Panc1 (cell line): ENCODE data around the gene ZDHHC13. TPM values are rescaled to one million over a fixed set of nuclear protein-coding genes. Genes with fewer than 3 reads are reported as not detected.

ENCODE experiments used
- ATAC-seq: fragments of 200-7000 bp; cut with Tn5 transposase; 2 replicates; pipeline ENCODE4 v1.9.1; 2020; ENCODE audit warnings: mild to moderate bottlenecking, moderate library complexity
- BruUV-seq: library from RNA; stranded (reverse); fragments of 400-500 nt; replicated peaks from 2 replicates; lab custom pipeline; 2021; lab: Mats Ljungman, UMichigan
- CTCF ChIA-PET: fragments of 300-600 bp; sonication (Branson Sonifier 250); formaldehyde crosslinking; loops from one replicate; lab custom pipeline; 2022; ENCODE audit warnings: antibody characterized with exemption; lab: Charles Lee
- POLR2A ChIA-PET: fragments of 300-600 bp; sonication (Branson Sonifier 250); formaldehyde crosslinking; loops from one replicate; lab custom pipeline; 2022; ENCODE audit warnings: antibody characterized with exemption; lab: Charles Lee
- DNase-seq: peaks from one replicate; pipeline ENCODE4 v3.0.0-alpha.2; 2010; ENCODE audit warnings: low read depth, low spot score
- H3K27ac ChIP-seq: 2 replicates; pipeline ENCODE4 v1.5.1; 2011; ENCODE audit warnings: mild to moderate bottlenecking, low read length, inconsistent platforms
- H3K27me3 ChIP-seq: fragments of 200-500 bp; sonication (Bioruptor generic); 2 replicates; pipeline ENCODE4 v1.6.0; 2014; ENCODE audit warnings: low read length, inconsistent platforms; ENCODE audit not compliant: control insufficient read depth, insufficient read depth
- H3K36me3 ChIP-seq: fragments of 200-500 bp; sonication (Bioruptor generic); 2 replicates; pipeline ENCODE4 v1.5.1; 2014; ENCODE audit warnings: inconsistent platforms, mild to moderate bottlenecking, low read length, moderate library complexity; ENCODE audit not compliant: control insufficient read depth, insufficient read depth
- H3K4me1 ChIP-seq: 2 replicates; pipeline ENCODE4 v1.5.1; 2011; ENCODE audit warnings: inconsistent platforms, mild to moderate bottlenecking, low read length, moderate library complexity; ENCODE audit not compliant: control insufficient read depth, insufficient read depth
- H3K4me3 ChIP-seq, 2 experiments: 2 replicates each; pipeline ENCODE4 v1.5.1; 2011 to 2012; ENCODE audit warnings: low read depth in 2 of 2, low read length in 2 of 2, mild to moderate bottlenecking in 2 of 2, inconsistent platforms in 1 of 2, moderate library complexity in 1 of 2
- H3K9me3 ChIP-seq: fragments of 200-500 bp; sonication (Bioruptor generic); 2 replicates; pipeline ENCODE4 v1.5.1; 2014; ENCODE audit warnings: low read depth, mild to moderate bottlenecking, inconsistent platforms, low read length, moderate library complexity; ENCODE audit not compliant: control insufficient read depth, insufficient read depth
- POLR2AphosphoS5 ChIP-seq: IDR thresholded peaks from 2 replicates; pipeline ENCODE4 v1.6.1; 2012; ENCODE audit warnings: mild to moderate bottlenecking, low read depth, low read length, moderate library complexity
- REST ChIP-seq, 2 experiments: IDR thresholded peaks; 2 replicates each; pipeline ENCODE4 v1.6.1; 2011 to 2012; ENCODE audit warnings: low read depth in 2 of 2, control low read depth in 1 of 2, low read length in 1 of 2, mild to moderate bottlenecking in 1 of 2, moderate library complexity in 1 of 2; ENCODE audit not compliant: insufficient read depth in 1 of 2
- SIN3A ChIP-seq: IDR thresholded peaks from 2 replicates; pipeline ENCODE4 v1.6.1; 2012; ENCODE audit warnings: low read depth, mild to moderate bottlenecking, low read length, moderate library complexity, borderline replicate concordance; ENCODE audit not compliant: insufficient read depth
- TCF7L2 ChIP-seq: IDR thresholded peaks from 2 replicates; pipeline ENCODE4 v1.6.1; 2011; ENCODE audit warnings: mild to moderate bottlenecking, low read depth, low read length, inconsistent platforms
- in situ Hi-C: cut with HindIII; loops from 2 replicates; pipeline ENCODE4 v1.10.0; 2016; ENCODE audit warnings: low sequenced_read_pairs, low pct_unique_long_range_greater_than_20kb
- intact Hi-C: fragments of 100-400 bp; cut with micrococcal nuclease; formaldehyde crosslinking; loops from one replicate; pipeline ENCODE4 v1.10.0; 2022; ENCODE audit not compliant: unreplicated experiment
- total RNA-seq: library from RNA; stranded (reverse); gene quantifications from one replicate; pipeline ENCODE4 v1.2.1, GENCODE V29; 2021; ENCODE audit not compliant: unreplicated experiment
- TF ChIP-seq, protein P1 (sequence below): fragments of 450-650 bp; IDR thresholded peaks from 2 replicates; pipeline ENCODE4 v1.5.1; 2017; ENCODE audit warnings: mild to moderate bottlenecking

Gene ZDHHC13
- total RNA-seq, 1 experiment from 2014 or later: 24.3 TPM

GRCh38 chr11:19191530-19192169, 74.7 kb downstream of the ZDHHC13 start:
- no peak overlapping the region for H3K4me3 ChIP-seq
- no peak overlapping the region for H3K27ac ChIP-seq
- ATAC-seq (no peak), DNase-seq (no peak)
- intact Hi-C loops (no loop called here), in situ Hi-C loops (no loop called here)
- no TSS peak for BruUV-seq
- ChIA-PET CTCF (no interaction called here), POLR2A (no interaction called here)
- no peaks in the 10 kb centered on the region for H3K9me3 ChIP-seq
- H3K36me3 ChIP-seq: no peaks in the 10 kb centered on the region
- no peaks in the 10 kb centered on the region for H3K27me3 ChIP-seq
- TF ChIP-seq TCF7L2 (no peak), SIN3A (no peak), POLR2AphosphoS5 (no peak), REST (IDR thresholded peaks at IDR 0.05; ENCODE audit: insufficient read depth in 1 of 2, low read depth in 2 of 2, low read length in 1 of 2) (no peak)
- TF ChIP-seq, protein P1, sequence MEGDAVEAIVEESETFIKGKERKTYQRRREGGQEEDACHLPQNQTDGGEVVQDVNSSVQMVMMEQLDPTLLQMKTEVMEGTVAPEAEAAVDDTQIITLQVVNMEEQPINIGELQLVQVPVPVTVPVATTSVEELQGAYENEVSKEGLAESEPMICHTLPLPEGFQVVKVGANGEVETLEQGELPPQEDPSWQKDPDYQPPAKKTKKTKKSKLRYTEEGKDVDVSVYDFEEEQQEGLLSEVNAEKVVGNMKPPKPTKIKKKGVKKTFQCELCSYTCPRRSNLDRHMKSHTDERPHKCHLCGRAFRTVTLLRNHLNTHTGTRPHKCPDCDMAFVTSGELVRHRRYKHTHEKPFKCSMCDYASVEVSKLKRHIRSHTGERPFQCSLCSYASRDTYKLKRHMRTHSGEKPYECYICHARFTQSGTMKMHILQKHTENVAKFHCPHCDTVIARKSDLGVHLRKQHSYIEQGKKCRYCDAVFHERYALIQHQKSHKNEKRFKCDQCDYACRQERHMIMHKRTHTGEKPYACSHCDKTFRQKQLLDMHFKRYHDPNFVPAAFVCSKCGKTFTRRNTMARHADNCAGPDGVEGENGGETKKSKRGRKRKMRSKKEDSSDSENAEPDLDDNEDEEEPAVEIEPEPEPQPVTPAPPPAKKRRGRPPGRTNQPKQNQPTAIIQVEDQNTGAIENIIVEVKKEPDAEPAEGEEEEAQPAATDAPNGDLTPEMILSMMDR: no peak
- H3K4me1 ChIP-seq: no peaks in the 10 kb centered on the region

DNA sequence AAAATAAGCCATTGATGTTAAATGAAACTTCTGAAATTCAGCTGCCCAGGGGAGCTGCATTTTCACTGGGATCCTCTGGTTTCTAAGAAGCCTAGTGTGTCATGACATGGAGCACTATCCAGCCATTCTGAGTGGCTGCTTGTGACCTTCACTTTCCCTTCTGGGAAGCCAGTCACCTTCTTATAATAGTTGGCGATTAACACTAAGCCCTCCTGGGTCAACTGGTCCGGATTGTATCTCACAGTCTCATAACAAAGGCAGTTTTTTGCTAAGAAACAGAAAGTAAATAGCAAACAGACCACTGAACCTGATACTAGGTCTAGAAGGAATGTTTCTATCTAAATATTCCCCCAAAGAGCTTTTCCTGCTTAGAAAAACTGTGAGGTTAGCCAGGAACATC, 76.9 kb downstream of the ZDHHC13 start:
- Histone ChIP-seq H3K27ac (no peak overlapping the region), H3K36me3 (no peaks in the 10 kb centered on the region), H3K4me1 (no peaks in the 10 kb centered on the region), H3K4me3 (no peak overlapping the region), H3K27me3 (no peaks in the 10 kb centered on the region), H3K9me3 (no peaks in the 10 kb centered on the region)
- CTCF ChIA-PET: no interaction called here
- no TSS peak for BruUV-seq
- in situ Hi-C loops: no loop called here
- intact Hi-C loops: no loop called here
- DNase-seq (no peak), ATAC-seq (no peak)
- POLR2A ChIA-PET: no interaction called here
- no peak for TF ChIP-seq POLR2AphosphoS5
- no peak for TF ChIP-seq SIN3A
- no peak for TF ChIP-seq TCF7L2
- TF ChIP-seq, protein P1: no peak
